MM.1S (cell line): ENCODE results near the gene ZCCHC3.

Source experiments
- DNase-seq: peaks from one replicate; pipeline ENCODE4 v3.0.0-alpha.2; 2015
- H2AFZ ChIP-seq: fragments of 300-600 bp; sonication (generic); 2 replicates; pipeline ENCODE4 v1.6.0; 2016; ENCODE audit warnings: antibody characterized with exemption, low read length
- H3F3A ChIP-seq: fragments of 300-600 bp; sonication (generic); 2 replicates; pipeline ENCODE4 v1.6.1; 2016; ENCODE audit warnings: mild to moderate bottlenecking, antibody characterized with exemption, low read length, moderate library complexity, mixed read lengths; ENCODE audit not compliant: insufficient read depth
- H3K27ac ChIP-seq: fragments of 300-600 bp; sonication (generic); 2 replicates; pipeline ENCODE4 v1.5.1; 2016; ENCODE audit warnings: mild to moderate bottlenecking, low read length
- H3K27me3 ChIP-seq: fragments of 300-600 bp; sonication (generic); replicated peaks from 2 replicates; pipeline ENCODE4 v1.6.0; 2016; ENCODE audit warnings: low read length; ENCODE audit not compliant: insufficient read depth
- H3K36me3 ChIP-seq: fragments of 300-600 bp; sonication (generic); replicated peaks from 2 replicates; pipeline ENCODE4 v1.6.1; 2016; ENCODE audit warnings: mild to moderate bottlenecking, low read length, mixed read lengths; ENCODE audit not compliant: insufficient read depth
- H3K4me1 ChIP-seq: fragments of 300-600 bp; sonication (generic); 2 replicates; pipeline ENCODE4 v1.6.1; 2016; ENCODE audit warnings: low read length, mixed read lengths
- H3K4me2 ChIP-seq: fragments of 300-600 bp; sonication (generic); 2 replicates; pipeline ENCODE4 v1.6.0; 2016; ENCODE audit warnings: low read depth, low read length
- H3K4me3 ChIP-seq: fragments of 300-600 bp; sonication (generic); 2 replicates; pipeline ENCODE4 v1.5.1; 2016; ENCODE audit warnings: low read length, mixed read lengths
- H3K79me2 ChIP-seq: fragments of 300-600 bp; sonication (generic); 2 replicates; pipeline ENCODE4 v1.6.1; 2016; ENCODE audit warnings: mixed run types, low read length, mixed read lengths
- H3K9ac ChIP-seq: fragments of 300-600 bp; sonication (generic); 2 replicates; pipeline ENCODE4 v1.6.1; 2016; ENCODE audit warnings: low read length, mixed read lengths
- H3K9me2 ChIP-seq: fragments of 300-600 bp; sonication (generic); replicated peaks from 2 replicates; pipeline ENCODE4 v1.6.1; 2016; ENCODE audit warnings: mild to moderate bottlenecking, low read length, mixed read lengths; ENCODE audit not compliant: insufficient read depth
- H3K9me3 ChIP-seq: fragments of 300-600 bp; sonication (generic); replicated peaks from 2 replicates; pipeline ENCODE4 v1.6.1; 2016; ENCODE audit warnings: mild to moderate bottlenecking, low read length, mixed read lengths; ENCODE audit not compliant: insufficient read depth
- H4K20me1 ChIP-seq: fragments of 300-600 bp; sonication (generic); 2 replicates; pipeline ENCODE4 v1.6.1; 2016; ENCODE audit warnings: mild to moderate bottlenecking, low read length, moderate library complexity, mixed read lengths; ENCODE audit not compliant: insufficient read depth
- EZH2 ChIP-seq: fragments of 300-600 bp; sonication (generic); optimal IDR thresholded peaks from 2 replicates; pipeline ENCODE3; 2017; ENCODE audit warnings: low read depth, mild to moderate bottlenecking, antibody characterized with exemption, low read length, mixed read lengths
- EZH2phosphoT487 ChIP-seq: fragments of 300-600 bp; sonication (generic); IDR thresholded peaks from 2 replicates; pipeline ENCODE4 v1.6.1; 2018; ENCODE audit warnings: antibody characterized with exemption, low read length
- TF ChIP-seq, protein P1 (sequence below): fragments of 300-600 bp; sonication (generic); IDR thresholded peaks from 2 replicates; pipeline ENCODE4 v1.5.1; 2016; ENCODE audit warnings: antibody characterized with exemption, low read length, mixed read lengths

The ZCCHC3 gene

DNA sequence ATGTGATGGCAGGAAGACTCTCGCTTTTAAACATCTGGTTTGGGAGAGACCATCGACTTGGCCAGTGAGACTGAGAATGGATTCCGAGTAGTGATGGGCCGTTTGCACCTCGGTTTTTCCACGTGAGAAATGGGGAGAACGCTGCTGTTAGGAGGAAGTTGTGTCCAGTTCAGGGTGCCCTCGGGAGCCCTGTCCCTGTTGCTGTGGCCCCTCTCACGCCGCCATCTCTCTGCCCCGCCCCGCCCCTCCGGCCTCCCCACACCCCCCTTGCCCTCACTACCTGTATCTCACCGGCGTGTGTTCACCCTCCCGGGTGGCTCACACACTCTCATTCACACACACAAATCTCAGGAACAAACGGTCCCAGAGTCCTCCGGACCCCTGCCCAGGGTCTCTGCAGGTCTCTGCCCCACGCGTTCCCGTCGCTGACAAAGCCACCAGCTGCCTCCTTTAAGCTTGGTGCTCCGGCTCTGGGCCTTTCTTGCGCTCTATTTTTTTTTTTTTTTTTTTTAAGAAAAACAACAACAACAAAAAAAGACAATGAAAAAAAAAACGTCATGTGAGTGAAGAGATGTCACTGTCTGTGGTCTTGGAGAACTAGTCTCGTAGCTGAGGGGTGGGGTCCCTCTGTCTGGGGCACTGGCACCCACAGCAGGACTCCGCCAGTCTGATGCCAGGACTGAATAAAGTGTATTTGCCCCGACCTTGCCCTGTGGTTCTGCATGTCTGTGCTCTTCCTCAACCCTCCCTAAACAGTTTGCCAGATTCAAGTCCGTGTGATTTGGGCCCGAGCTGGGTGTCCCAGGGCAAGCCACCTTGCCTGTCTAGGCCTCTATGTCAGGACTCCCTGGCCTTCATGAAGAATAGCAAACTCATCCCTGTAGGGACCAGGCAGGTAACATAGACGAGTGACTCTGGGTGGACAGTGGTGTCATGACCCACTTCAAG, 30.9 kb downstream of the ZCCHC3 start:
- no peak overlapping the region for H2AFZ ChIP-seq
- H3K9ac ChIP-seq: no peak overlapping the region
- no peak overlapping the region for H3K4me3 ChIP-seq
- no peaks in the 10 kb centered on the region; the same call in 1 of the 2 replicates for H3K4me1 ChIP-seq
- H3K79me2 ChIP-seq: peaks cover 10% of the 10 kb centered on the region; the same call in 1 of the 2 replicates
- no peaks in the 10 kb centered on the region for H4K20me1 ChIP-seq
- no peaks in the 10 kb centered on the region for H3K36me3 ChIP-seq
- H3F3A ChIP-seq: peaks cover 17% of the 10 kb centered on the region
- H3K9me3 ChIP-seq: no peaks in the 10 kb centered on the region
- DNase-seq: no peak
- no peaks in the 10 kb centered on the region for H3K27me3 ChIP-seq
- H3K4me2 ChIP-seq: no peak overlapping the region
- no peak for TF ChIP-seq EZH2
- no peak for TF ChIP-seq EZH2phosphoT487
- TF ChIP-seq, protein P1, sequence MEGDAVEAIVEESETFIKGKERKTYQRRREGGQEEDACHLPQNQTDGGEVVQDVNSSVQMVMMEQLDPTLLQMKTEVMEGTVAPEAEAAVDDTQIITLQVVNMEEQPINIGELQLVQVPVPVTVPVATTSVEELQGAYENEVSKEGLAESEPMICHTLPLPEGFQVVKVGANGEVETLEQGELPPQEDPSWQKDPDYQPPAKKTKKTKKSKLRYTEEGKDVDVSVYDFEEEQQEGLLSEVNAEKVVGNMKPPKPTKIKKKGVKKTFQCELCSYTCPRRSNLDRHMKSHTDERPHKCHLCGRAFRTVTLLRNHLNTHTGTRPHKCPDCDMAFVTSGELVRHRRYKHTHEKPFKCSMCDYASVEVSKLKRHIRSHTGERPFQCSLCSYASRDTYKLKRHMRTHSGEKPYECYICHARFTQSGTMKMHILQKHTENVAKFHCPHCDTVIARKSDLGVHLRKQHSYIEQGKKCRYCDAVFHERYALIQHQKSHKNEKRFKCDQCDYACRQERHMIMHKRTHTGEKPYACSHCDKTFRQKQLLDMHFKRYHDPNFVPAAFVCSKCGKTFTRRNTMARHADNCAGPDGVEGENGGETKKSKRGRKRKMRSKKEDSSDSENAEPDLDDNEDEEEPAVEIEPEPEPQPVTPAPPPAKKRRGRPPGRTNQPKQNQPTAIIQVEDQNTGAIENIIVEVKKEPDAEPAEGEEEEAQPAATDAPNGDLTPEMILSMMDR: no peak
- no peak overlapping the region for H3K27ac ChIP-seq
- H3K9me2 ChIP-seq: no peaks in the 10 kb centered on the region

DNA sequence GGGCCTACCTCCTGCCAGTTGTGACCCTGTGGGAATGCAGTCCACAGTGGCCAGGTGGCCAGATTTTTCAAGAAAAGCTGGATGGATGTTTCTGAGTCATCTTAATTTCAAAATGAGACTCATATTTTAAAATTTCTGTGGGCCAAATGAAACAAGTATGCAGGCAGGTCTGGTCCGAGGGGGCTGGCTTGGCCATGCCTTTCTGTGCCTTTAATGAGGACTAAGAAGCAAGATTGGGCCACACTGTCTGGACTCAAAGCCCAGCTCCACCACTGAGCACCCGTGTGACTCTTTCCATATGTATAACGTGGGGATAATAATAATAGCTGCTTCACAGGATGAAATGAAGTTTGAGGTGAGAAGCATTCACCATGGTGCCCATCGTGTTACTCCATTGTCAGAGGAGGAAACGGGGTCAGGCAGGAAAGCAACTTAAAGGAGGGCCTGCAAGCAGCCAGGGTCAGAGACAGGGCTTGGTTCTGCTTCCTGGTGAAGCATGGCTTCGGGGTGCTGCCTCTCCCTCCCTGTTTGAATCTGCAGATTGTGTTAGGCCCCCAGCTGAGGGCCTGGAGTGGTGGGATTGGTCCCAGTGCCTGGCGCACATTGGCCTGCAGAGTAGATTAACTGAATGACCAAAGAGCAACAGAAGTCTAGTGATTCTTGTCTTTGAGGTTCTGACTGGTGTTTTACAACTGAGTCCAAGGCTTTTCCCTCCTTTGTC, 31.8 kb downstream of the ZCCHC3 start:
- H3K4me2 ChIP-seq: no peak overlapping the region
- H3K27ac ChIP-seq: no peak overlapping the region
- H3K9ac ChIP-seq: no peak overlapping the region
- no peaks in the 10 kb centered on the region for H3K9me2 ChIP-seq
- TF ChIP-seq EZH2phosphoT487: no peak
- TF ChIP-seq EZH2: no peak
- TF ChIP-seq, protein P1: no peak
- H2AFZ ChIP-seq: no peak overlapping the region
- H3F3A ChIP-seq: peaks cover 17% of the 10 kb centered on the region
- H3K79me2 ChIP-seq: peaks cover 10% of the 10 kb centered on the region; the same call in 1 of the 2 replicates
- H3K4me1 ChIP-seq: no peaks in the 10 kb centered on the region; the same call in 1 of the 2 replicates
- no peaks in the 10 kb centered on the region for H3K27me3 ChIP-seq
- H3K4me3 ChIP-seq: no peak overlapping the region
- H4K20me1 ChIP-seq: no peaks in the 10 kb centered on the region
- H3K9me3 ChIP-seq: no peaks in the 10 kb centered on the region
- no peaks in the 10 kb centered on the region for H3K36me3 ChIP-seq
- DNase-seq: no peak

DNA sequence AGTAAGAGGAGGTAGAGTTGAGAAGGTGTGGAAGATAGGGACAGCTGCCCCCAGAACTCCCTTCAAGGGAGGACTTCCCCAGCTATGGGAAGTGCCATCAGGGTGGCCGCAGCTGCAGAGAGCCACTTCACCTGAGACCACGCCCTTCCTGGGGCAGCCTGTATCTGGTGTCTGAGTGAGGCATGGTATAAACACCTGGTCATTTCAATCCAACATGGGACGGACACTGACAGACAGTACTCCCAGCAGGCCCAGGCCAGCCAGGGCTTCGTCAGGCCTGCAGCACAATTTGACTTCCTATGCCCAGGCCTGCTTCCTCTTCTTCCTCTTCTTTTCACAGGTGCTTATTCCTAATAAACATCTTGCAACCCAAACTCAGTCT, 32.5 kb downstream of the ZCCHC3 start:
- H3K79me2 ChIP-seq: peaks cover 10% of the 10 kb centered on the region; the same call in 1 of the 2 replicates
- no peak overlapping the region for H3K9ac ChIP-seq
- no peak for DNase-seq
- H3K4me2 ChIP-seq: no peak overlapping the region
- no peaks in the 10 kb centered on the region for H3K9me3 ChIP-seq
- no peaks in the 10 kb centered on the region for H3K9me2 ChIP-seq
- TF ChIP-seq EZH2 (no peak), EZH2phosphoT487 (no peak)
- TF ChIP-seq, protein P1: no peak
- H3K27me3 ChIP-seq: no peaks in the 10 kb centered on the region
- peaks cover 14% of the 10 kb centered on the region for H3F3A ChIP-seq
- no peak overlapping the region for H3K4me3 ChIP-seq
- no peak overlapping the region for H3K27ac ChIP-seq
- H2AFZ ChIP-seq: no peak overlapping the region
- no peaks in the 10 kb centered on the region for H4K20me1 ChIP-seq
- no peaks in the 10 kb centered on the region; the same call in 1 of the 2 replicates for H3K4me1 ChIP-seq
- H3K36me3 ChIP-seq: no peaks in the 10 kb centered on the region
